ENCODE results near the gene NOP9.

DNA sequence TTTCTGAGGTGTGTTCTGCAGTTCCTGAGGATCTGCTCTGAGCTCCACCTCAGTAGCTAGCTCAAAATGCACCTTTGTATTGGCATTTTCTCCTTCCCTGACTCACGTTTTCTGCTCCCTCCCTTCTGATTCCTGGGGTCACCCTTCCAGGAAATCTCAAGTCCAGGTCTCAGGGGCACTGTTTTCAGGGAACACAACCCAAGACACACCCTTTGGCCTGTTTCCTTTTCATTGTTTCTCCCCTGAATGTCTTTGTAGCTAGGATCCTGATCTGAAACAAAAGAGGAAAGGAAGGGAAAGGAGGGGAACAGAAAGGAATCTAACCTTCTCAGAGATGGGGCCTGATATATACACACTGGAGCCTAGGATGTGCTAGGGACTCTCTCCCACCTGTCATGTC is 47.5 kb downstream of the NOP9 start:
- TF ChIP-seq POLR2AphosphoS5 (IDR thresholded peaks at IDR 0.05), result no peak
- TF ChIP-seq CTCF (IDR thresholded peaks at IDR 0.05), result no peak
- TF ChIP-seq POLR2A (IDR thresholded peaks at IDR 0.05), result no peak
